ENCODE data around the gene IKBIP. TPM values are rescaled to one million over a fixed set of nuclear protein-coding genes. Genes with fewer than 3 reads are reported as not detected.
"Not testable (repeated sequence)": the region's sequence is repeated elsewhere in the genome, so short reads cannot be mapped to it uniquely, and the experiment has no call there.

Gene IKBIP
- polyA plus RNA-seq, 1 donor from 2014 or later, result 9.7 TPM

- Mint-ChIP-seq H3K4me3 (peak overlapping the region; percentile 98 to 100 (median 98)), H3K27ac (peak overlapping the region; percentile 76 to 99 (median 89)), H3K36me3 (peaks cover 3% of the 10 kb centered on the region), H3K27me3 (no peaks in the 10 kb centered on the region), H3K4me1 (peaks cover 12 to 30% (median 18%) of the 10 kb centered on the region in 3 donors), H3K9me3 (no peaks in the 10 kb centered on the region)
These were observed 1.9 kb upstream of the IKBIP start for GRCh38 chr12:98646294-98647090.

- Mint-ChIP-seq H3K27ac (peak overlapping the region; percentile 89 to 99 (median 90)), H3K4me3 (peak overlapping the region; percentile 98 to 100 (median 98)), H3K36me3 (peaks cover 3% of the 10 kb centered on the region), H3K27me3 (no peaks in the 10 kb centered on the region), H3K4me1 (peaks cover 12 to 30% (median 18%) of the 10 kb centered on the region in 3 donors), H3K9me3 (no peaks in the 10 kb centered on the region)
These were observed 1.0 kb upstream of the IKBIP start for GRCh38 chr12:98645572-98646067.

- no peaks in the 10 kb centered on the region for H3K9me3 Mint-ChIP-seq
- H3K36me3 Mint-ChIP-seq, result peaks cover 3% of the 10 kb centered on the region
- H3K4me1 Mint-ChIP-seq, result peaks cover 12 to 30% (median 18%) of the 10 kb centered on the region in 3 donors
- peak overlapping the region; percentile 92 to 99 (median 98) for H3K27ac Mint-ChIP-seq
- no peaks in the 10 kb centered on the region for H3K27me3 Mint-ChIP-seq
- peak overlapping the region; percentile 98 to 100 (median 99) for H3K4me3 Mint-ChIP-seq
These were observed 216 bp downstream of the IKBIP start for GRCh38 chr12:98644433-98644711.

- Mint-ChIP-seq H3K4me1 (peaks cover 12 to 24% (median 17%) of the 10 kb centered on the region in 3 donors), H3K4me3 (peak overlapping the region; percentile 41 to 99 (median 52))
- not testable (repeated sequence) for H3K27ac Mint-ChIP-seq, H3K36me3 Mint-ChIP-seq, H3K9me3 Mint-ChIP-seq, H3K27me3 Mint-ChIP-seq
These were observed 1.8 kb downstream of the IKBIP start for GRCh38 chr12:98642801-98643200.

GRCh38 chr12:98639491-98639890, 5.1 kb downstream of the IKBIP start:
- H3K27me3 Mint-ChIP-seq, result no peaks in the 10 kb centered on the region
- peak overlapping the region in 1 of 4 donors; percentile 25 for H3K4me3 Mint-ChIP-seq
- H3K9me3 Mint-ChIP-seq, result no peaks in the 10 kb centered on the region
- H3K27ac Mint-ChIP-seq, result no peak overlapping the region
- peaks cover 16 to 22% (median 21%) of the 10 kb centered on the region in 3 donors for H3K4me1 Mint-ChIP-seq
- H3K36me3 Mint-ChIP-seq, result peaks cover 5% of the 10 kb centered on the region

- H3K4me3 Mint-ChIP-seq, result no peak overlapping the region
- no peaks in the 10 kb centered on the region for H3K9me3 Mint-ChIP-seq
- no peak overlapping the region for H3K27ac Mint-ChIP-seq
- no peaks in the 10 kb centered on the region for H3K27me3 Mint-ChIP-seq
- H3K36me3 Mint-ChIP-seq, result peaks cover 7% of the 10 kb centered on the region
- H3K4me1 Mint-ChIP-seq, result peaks cover 11 to 20% (median 19%) of the 10 kb centered on the region in 3 donors
These were observed 6.6 kb downstream of the IKBIP start for GRCh38 chr12:98638009-98638408.

GRCh38 chr12:98637068-98637467, 7.5 kb downstream of the IKBIP start:
- peaks cover 11 to 19% (median 19%) of the 10 kb centered on the region in 3 donors for H3K4me1 Mint-ChIP-seq
- peaks cover 7% of the 10 kb centered on the region for H3K36me3 Mint-ChIP-seq
- H3K9me3 Mint-ChIP-seq, result no peaks in the 10 kb centered on the region
- H3K27me3 Mint-ChIP-seq, result no peaks in the 10 kb centered on the region
- no peak overlapping the region for H3K27ac Mint-ChIP-seq
- H3K4me3 Mint-ChIP-seq, result no peak overlapping the region

- Mint-ChIP-seq H3K27ac (no peak overlapping the region), H3K4me3 (peak overlapping the region in 1 of 4 donors; percentile 49), H3K36me3 (peaks cover 4% of the 10 kb centered on the region), H3K9me3 (no peaks in the 10 kb centered on the region), H3K27me3 (no peaks in the 10 kb centered on the region), H3K4me1 (peaks cover 11 to 19% (median 19%) of the 10 kb centered on the region in 3 donors)
These were observed 8.8 kb downstream of the IKBIP start for GRCh38 chr12:98635657-98636323.

GRCh38 chr12:98618952-98619351, 25.6 kb downstream of the IKBIP start:
- Mint-ChIP-seq H3K9me3 (no peaks in the 10 kb centered on the region), H3K36me3 (peaks cover 2% of the 10 kb centered on the region), H3K4me3 (peak overlapping the region in 1 of 4 donors; percentile 58), H3K27ac (no peak overlapping the region), H3K4me1 (peaks cover 4 to 12% (median 6%) of the 10 kb centered on the region in 3 donors), H3K27me3 (no peaks in the 10 kb centered on the region)

GRCh38 chr12:98612696-98613334, 31.8 kb downstream of the IKBIP start:
- H3K4me3 Mint-ChIP-seq, result peak overlapping the region in 3 of 4 donors; percentile 1 to 63 (median 59)
- H3K27me3 Mint-ChIP-seq, result no peaks in the 10 kb centered on the region
- H3K9me3 Mint-ChIP-seq, result no peaks in the 10 kb centered on the region
- H3K36me3 Mint-ChIP-seq, result peaks cover 2% of the 10 kb centered on the region
- H3K27ac Mint-ChIP-seq, result peak overlapping the region; percentile 82 to 97 (median 83)
- peaks cover 7 to 12% (median 11%) of the 10 kb centered on the region in 3 donors for H3K4me1 Mint-ChIP-seq

- no peak overlapping the region for H3K27ac Mint-ChIP-seq
- no peak overlapping the region for H3K4me3 Mint-ChIP-seq
- no peaks in the 10 kb centered on the region for H3K27me3 Mint-ChIP-seq
- no peaks in the 10 kb centered on the region for H3K9me3 Mint-ChIP-seq
- H3K4me1 Mint-ChIP-seq, result peaks cover 13 to 21% (median 17%) of the 10 kb centered on the region in 3 donors
- H3K36me3 Mint-ChIP-seq, result no peaks in the 10 kb centered on the region
These were observed 34.0 kb downstream of the IKBIP start for GRCh38 chr12:98610596-98610995.

GRCh38 chr12:98606359-98606988, 38.1 kb downstream of the IKBIP start:
- peaks cover 5 to 10% (median 6%) of the 10 kb centered on the region in 3 donors for H3K4me1 Mint-ChIP-seq

GRCh38 chr12:98601924-98602323, 42.7 kb downstream of the IKBIP start:
- H3K9me3 Mint-ChIP-seq, result no peaks in the 10 kb centered on the region
- peak overlapping the region in 1 of 3 donors; percentile 60 for H3K27ac Mint-ChIP-seq
- peaks cover 3% of the 10 kb centered on the region for H3K36me3 Mint-ChIP-seq
- H3K4me3 Mint-ChIP-seq, result no peak overlapping the region
- no peaks in the 10 kb centered on the region for H3K27me3 Mint-ChIP-seq
- H3K4me1 Mint-ChIP-seq, result peaks cover 0 to 8% (median 3%) of the 10 kb centered on the region in 3 donors

More at GRCh38 chr12:98606359-98606988, 38.1 kb downstream of the IKBIP start:
- no peaks in the 10 kb centered on the region for H3K27me3 Mint-ChIP-seq
- H3K27ac Mint-ChIP-seq, result peak overlapping the region in 2 of 3 donors; percentile 46 to 79
- peak overlapping the region in 1 of 4 donors; percentile 88 for H3K4me3 Mint-ChIP-seq
- no peaks in the 10 kb centered on the region for H3K9me3 Mint-ChIP-seq
- peaks cover 3% of the 10 kb centered on the region for H3K36me3 Mint-ChIP-seq

GRCh38 chr12:98597313-98597712, 47.3 kb downstream of the IKBIP start:
- H3K9me3 Mint-ChIP-seq, H3K4me3 Mint-ChIP-seq, H3K27me3 Mint-ChIP-seq, H3K36me3 Mint-ChIP-seq: not testable (repeated sequence)
- Mint-ChIP-seq H3K27ac (peak overlapping the region in 2 of 3 donors; percentile 31 to 73), H3K4me1 (peaks cover 20 to 27% (median 24%) of the 10 kb centered on the region in 3 donors)
